Upper lobe of left lung (tissue), 4 donors: ENCODE data around the gene COX4I1.

Experiments
- CTCF ChIP-seq, 6 experiments: fragments of 450-650 bp in 4 of 6; fragments of 200-600 bp in 2 of 6; sonication (generic) in 2 of 6; IDR thresholded peaks; one replicate each; pipeline ENCODE4 v1.5.1; 2016 to 2019; ENCODE audit warnings: antibody characterized with exemption in 6 of 6
- POLR2AphosphoS5 ChIP-seq, 2 donors: sonication (generic); formaldehyde crosslinking; IDR thresholded peaks; one replicate each; pipeline ENCODE4 v1.5.1; 2017; ENCODE audit warnings: antibody characterized with exemption in 2 of 2

GRCh38 chr16:85770741-85771140, 28.8 kb upstream of the COX4I1 start:
- no peak for TF ChIP-seq POLR2AphosphoS5 (IDR thresholded peaks at IDR 0.05)
- TF ChIP-seq CTCF (IDR thresholded peaks at IDR 0.05) = no peak
